GM18526 (cell line): Measurements from ENCODE around the gene AHDC1.
A peak's percentile ranks its signal among the peaks of the same experiment; 100 is the strongest.

Experiments used
- POLR2A ChIP-seq: IDR thresholded peaks from 3 replicates; pipeline ENCODE4 v1.6.1; 2011; ENCODE audit not compliant: insufficient read length; ENCODE audit errors: extremely low read depth

The AHDC1 gene

DNA sequence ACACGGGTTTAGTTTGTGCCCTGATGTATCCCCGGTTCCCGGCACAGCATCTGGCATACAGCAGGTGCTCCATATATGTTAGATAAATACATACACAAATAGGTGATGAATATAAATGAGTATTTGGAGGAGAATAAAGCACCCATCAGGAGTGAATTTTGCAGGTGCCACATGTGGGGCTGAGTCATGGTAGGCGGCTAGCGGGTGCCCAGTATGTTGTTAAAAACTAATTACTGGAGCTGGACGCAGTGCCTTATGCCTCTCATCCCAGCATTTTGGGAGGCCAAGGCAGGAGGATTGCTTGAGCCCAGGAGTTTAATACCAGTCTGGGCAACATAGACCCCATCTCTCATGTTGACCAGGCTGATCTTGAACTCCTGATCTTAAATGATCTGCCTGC is 97.2 kb downstream of the AHDC1 start:
- no peak for TF ChIP-seq POLR2A

DNA sequence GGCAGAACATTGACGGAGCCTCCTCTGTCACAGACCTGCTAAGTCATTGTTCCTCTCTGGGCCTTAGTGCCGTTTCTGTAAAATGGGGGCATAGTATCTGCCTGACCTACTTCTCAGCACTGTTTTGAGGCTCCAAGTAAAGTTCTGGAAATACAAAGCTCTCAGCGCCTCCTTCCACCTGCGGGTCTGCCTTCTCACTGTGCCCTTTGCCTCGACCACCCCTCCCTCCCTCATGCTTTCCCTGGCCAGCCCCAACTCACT is 98.6 kb downstream of the AHDC1 start:
- no peak for TF ChIP-seq POLR2A

DNA sequence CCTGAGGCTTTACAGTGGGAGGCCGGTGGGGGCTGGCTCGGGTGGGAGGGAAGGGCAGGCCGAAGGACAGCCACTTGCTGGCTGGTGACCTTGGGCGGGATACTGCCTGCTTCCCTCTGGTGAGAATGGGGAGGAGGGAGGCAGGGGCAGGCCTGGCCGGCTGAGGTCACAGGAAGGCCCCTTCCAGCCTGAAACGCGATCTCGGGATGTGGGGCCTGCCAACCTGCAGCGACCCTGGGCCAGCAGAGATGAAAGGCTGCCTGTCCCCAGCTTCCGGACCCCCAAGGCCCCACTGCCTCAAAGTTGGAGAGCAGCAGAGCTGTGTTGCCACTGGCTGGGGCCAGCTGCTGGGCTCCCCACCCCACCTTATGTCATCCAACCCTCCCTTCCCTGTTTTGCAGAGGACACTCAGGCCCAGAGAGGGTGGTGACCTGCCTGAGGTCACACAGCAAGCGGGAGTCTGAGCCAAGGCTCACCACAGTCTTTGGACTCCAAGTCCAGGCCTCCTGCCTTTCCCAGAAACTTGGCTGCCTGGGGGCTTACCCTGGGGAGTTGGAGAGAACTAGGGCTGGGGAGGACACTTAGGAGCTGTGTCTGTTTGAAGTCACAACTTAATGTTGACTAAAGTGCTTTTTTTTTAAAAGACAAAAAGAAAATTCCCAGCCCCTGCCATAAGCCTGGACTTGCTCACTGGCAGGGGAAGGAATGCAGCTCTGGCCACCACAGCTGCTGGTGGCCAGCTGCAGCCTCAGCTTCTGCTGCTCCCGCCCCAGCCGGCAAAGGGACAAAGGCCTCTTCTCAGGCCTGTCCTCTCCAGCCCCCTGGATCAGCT is 99.1 kb downstream of the AHDC1 start:
- TF ChIP-seq POLR2A = no peak

DNA sequence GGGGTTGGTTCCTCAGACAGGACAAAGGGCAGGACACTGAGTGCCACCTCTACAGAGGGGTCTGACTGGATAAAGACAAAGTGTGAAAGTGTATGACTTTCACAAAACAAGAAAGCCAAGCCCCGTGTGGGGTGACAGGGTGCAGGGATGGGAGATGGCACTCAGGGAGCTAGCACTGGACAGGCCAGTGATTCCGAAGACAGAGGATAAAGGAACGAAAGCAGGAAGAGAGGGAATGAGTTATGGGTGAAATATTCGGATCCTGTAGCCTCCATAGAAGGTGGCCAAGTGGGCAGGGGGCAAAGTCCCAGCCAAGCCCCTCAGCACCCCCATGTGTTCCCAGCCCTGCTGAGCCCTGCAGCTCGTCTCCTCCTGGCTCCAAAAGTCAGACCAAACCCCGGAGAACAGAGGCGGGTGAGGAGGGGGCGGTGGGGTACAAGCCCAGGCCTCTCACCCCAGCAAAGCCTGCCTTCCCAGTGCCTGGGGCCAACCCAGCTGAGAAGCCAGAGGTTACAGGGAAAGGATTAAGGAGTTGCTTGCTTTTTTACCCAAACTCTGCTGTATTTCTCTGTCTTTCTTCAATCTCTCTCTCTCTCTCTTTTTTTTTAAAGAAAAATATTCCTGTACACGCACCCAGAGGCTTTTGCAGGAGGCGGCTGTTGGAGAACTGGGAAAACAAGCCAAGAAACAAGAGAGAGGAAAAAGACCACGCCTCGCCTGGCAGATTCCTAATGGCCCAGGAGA is 99.9 kb downstream of the AHDC1 start:
- no peak for TF ChIP-seq POLR2A

DNA sequence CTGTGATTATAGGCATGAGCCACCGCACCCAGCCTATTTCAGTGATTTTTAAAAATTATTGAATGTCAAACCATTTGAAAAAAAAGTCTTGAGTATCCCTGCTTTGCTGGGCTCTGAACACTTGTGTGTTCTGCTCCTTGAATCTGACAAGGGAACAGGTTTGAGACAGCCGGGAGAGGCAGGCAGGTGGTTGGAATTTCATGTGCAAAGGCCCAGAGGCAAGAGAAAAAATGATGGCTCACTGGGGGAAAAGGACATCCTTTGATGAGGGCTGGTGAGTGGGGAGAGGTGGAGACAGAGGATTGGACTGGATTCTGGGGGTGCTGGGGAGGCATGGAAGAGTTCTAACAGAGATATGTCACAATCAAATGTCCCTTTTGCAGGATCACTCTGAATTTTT is 100.9 kb downstream of the AHDC1 start:
- no peak for TF ChIP-seq POLR2A

DNA sequence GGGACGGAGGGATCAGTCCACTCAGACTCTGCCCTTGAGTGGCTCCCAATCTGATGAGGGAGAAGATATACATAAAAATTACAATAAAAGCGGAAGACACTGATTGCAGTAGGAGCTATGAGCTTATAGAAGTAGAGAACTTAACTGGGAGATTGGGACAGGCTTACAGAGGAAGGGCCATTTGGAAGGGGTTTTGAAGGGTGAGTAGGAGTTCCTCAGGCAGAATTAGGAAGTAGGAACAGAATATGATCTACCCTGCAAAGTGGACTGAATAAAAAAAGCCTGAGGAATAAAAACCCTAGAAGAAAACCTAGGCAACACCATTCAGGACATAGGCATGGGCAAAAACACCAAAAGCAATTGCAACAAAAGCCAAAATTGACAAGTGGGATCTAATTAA is 104.8 kb downstream of the AHDC1 start:
- TF ChIP-seq POLR2A = no peak

DNA sequence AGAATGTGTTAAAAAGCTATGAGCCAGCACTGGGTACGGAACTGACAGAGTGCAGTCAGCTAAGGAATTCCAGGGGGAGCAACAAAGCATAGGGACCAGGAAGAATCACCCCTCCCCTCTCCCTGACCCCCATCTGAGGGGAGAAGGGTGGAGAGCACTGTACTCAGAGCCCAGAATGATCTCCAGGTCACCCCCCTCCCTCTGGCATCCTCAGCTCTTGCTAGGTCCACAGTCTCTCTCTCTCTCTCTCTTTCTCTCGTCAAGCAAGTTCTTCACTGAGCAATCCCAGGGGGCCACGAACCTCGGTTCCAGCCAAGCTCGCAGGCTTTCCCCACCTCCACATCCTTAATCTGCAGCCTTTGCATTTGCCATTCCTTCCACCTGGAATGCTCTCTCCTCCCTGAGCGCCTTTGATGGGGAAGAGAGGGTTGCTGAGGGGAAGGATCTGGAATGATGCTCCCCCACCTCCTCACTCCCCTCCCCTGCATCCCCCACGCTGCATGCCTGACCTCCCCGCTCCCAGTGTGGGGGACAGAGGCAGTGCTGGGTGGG is 107.3 kb downstream of the AHDC1 start:
- TF ChIP-seq POLR2A = no peak

DNA sequence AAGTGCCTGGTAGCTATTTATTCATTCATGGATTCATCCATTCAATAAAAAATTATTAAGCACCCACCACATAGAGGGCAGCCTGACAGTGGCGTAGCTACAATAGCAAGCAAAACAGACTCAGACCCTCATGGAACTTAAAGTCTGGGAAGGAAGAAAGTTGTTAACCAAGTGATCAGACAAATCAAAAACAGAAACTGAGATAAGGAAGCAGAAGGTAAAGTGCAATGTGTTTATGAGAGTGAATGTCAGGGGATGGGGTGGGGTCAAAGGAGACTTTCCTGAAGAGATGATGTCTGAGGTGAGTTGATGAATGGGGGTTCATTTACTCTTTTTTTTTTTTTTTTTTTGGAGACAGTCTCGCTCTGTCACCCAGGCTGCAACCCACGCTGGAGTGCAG is 111.1 kb downstream of the AHDC1 start:
- TF ChIP-seq POLR2A = no peak

DNA sequence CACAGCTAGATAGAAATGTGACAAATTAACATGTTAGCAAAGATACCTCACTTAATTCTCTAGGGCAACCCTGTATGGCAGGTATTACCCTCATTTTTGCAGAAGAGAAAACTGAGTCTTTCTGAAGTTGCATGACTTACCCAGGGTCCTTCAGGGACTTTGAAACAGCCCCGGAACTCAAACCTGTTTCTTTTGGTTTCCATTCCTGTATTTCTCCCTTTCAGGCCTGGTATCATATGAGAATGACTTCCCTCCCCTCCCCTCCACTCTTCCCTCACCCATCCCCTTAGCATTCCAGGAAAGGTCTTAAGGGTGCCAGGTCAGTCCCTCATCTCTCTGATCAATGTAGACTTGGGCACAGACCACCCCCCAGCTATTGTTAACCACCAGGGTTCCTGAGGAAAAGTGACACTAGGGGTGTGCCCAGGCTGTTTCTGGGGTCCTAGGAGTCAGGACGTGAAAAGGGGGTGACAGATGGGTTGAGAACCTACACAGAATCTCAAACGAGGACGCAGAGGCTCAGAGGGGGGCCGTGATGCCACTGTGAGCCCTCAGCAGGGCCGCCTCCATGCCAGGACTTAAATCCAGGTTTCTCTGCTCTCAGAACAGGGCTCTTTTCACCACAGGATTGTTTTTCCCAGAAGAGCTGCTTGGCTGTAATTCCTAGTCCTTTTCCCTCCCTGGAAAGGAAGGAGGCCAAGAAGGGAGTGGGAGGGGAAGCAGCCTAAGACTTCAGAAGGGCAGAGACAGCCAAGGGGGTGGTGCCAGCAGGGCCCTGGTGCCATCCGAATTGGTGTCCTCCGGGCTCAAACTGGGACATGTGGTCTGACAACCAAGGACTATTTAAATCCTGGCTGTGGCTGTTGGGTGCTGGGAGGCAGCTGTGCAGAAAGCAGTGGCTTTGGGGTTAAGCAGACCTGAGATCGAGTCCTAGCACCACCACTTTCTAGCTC is 111.9 kb downstream of the AHDC1 start:
- no peak for TF ChIP-seq POLR2A

DNA sequence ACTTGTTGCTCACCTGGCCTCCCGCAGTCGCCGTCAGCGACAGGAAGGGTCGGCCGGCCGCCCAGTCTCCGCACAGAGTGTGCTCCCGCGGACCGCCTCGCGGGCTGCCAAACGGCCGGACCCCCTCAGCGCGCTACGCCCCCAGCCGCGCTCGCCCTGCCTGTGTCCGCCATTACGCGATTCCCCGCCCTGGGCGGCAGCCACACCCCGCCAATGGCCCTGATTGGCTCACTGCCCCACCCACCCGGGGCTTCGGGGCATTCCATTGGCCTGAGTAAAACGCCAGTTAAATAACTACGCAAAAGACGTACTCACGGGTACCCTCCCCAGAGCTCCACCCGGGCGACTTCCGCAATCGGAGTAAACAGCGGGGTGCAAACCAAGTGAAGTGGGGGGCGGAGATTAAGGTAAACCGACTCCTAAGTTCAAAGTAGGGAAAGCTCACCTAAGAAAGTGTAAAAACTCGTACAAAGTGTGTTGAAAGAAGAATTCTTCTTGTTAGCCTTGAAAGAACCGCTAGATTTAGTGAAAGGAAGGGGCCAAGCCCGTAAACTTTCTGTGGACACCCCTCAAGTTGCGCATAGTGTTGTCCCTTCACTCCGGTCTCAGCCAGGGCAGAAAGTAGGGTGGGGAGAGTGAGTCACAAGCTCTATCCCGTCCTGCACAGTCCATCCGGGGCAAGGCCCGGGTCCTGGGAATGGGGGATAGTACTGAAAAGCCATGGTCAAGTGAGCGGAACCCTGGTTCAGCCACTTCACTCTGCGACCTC is 113.8 kb downstream of the AHDC1 start, which contains the start of gene WASF2:
WASF2 (minus strand) TSS at position 195 of the 769 bp plus-strand sequence. CDS start 61,277 bp downstream, outside the sequence.
- peak; percentile 90 for TF ChIP-seq POLR2A

DNA sequence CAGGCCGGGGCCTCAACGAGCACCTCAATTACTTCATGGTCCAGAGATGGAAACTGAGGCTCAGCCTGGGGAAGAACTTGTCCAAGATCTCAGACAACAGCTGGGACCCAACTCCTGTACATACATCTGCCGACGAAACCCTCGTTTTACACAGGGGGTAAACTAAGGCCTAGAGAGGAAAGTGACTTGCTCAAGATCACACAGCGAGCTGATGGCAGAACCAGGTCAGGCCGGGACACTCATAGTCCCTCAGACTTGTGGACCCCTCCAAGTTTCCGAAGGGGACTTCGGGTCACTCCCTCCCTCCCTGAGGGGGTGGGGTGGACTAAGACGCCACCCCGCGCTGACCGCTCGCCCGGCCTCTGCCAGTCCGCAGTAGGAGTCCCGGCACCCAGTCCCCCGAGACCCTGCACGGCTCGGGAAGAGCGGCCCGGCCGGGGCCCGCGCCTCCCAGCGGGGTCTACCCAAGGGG is 114.4 kb downstream of the AHDC1 start:
- TF ChIP-seq POLR2A = no peak

DNA sequence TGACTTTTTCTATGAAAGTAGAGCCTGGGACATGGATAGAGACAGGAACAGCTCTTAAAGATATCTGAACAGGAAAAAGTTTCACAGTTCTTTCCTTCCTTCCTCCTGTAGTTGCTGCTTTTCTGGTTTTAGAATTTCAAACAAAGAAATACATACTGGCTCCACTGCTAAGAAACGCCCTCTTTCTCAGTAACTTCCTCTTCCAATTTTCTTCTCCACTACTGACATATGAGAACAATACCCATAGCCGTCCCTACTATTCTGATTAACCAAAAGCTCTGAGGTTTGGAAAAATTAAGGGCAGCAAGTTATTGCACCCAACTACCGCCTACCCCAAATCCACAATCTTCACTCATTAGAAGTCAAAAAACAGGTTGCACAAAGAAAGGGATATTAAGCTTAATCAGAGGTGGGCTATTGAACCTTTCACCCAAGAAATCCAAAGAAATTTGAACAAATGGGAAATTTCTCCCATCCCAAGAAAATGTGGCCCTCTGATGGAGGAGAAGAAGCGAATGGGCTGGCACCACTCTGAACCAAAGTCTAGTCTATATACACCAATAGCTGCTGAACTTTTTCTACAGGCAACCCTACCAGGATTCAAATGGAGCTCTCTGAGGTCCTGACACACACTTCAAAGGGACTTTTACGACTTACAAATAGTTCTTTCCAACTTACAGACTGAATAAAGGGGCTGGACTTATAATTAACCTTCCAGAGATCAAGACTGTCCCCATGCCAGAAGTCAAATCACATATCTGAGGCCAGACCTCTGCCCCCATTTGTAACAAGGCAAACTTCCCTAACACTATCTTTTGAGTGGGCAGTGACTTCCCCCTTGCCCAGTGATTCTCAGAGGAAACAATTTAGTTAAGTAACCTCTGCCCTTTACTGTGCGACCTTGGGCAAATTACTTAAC is 115.7 kb downstream of the AHDC1 start:
- no peak for TF ChIP-seq POLR2A

DNA sequence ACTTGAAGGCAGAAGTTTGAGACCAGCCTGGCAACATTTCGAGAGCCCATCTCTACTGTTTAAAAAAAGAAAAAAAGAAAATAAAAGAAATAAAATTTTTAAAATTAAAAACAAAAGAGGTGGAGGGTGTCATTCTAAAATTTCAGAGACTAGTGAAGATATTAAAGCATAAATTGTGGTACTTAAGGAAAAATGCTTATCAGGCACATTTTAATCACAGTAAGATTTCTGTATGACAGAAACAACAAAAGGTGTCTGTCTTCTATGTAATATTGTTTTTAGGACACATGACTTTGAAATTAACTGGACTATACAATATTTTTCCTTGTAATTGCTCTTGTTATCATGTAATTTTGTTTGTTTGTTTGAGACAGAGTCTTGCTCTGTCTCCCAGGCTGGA is 118.6 kb downstream of the AHDC1 start:
- no peak for TF ChIP-seq POLR2A
